OCI-LY7 (cell line): ENCODE results near the gene CYP11A1.

Experiments
- CTCF ChIP-seq: fragments of 200-600 bp; sonication (generic); conservative IDR thresholded peaks from 2 replicates; pipeline ENCODE4 v1.5.1; 2014; ENCODE audit warnings: mild to moderate bottlenecking, antibody characterized with exemption, low read length, moderate library complexity, mixed read lengths
- EZH2phosphoT487 ChIP-seq: fragments of 200-600 bp; sonication (generic); IDR thresholded peaks from 2 replicates; pipeline ENCODE4 v1.6.1; 2018; ENCODE audit warnings: low read depth, borderline replicate concordance, mild to moderate bottlenecking, mixed run types, antibody characterized with exemption, low read length, moderate library complexity, mixed read lengths

- TF ChIP-seq CTCF (no peak), EZH2phosphoT487 (no peak)
These were observed 1.8 kb upstream of the CYP11A1 start for GRCh38 chr15:74369084-74369745.
